GM19468 (cell line): ENCODE results near the gene KCNE4.

Experiments used
- ATAC-seq: cut with Tn5 transposase; IDR thresholded peaks from one replicate; pipeline ENCODE4 v1.9.1; 2021; ENCODE audit warnings: mild to moderate bottlenecking, moderate library complexity, moderate number of reproducible peaks; ENCODE audit not compliant: unreplicated experiment; ENCODE audit errors: extremely low read depth

KCNE4 gene

GRCh38 chr2:223051693-223052289, at the start of gene KCNE4:
Gene KCNE4 (plus strand): TSS chr2:223052190. CDS start chr2:223052831, 641 bp downstream.
- no peak for ATAC-seq

DNA sequence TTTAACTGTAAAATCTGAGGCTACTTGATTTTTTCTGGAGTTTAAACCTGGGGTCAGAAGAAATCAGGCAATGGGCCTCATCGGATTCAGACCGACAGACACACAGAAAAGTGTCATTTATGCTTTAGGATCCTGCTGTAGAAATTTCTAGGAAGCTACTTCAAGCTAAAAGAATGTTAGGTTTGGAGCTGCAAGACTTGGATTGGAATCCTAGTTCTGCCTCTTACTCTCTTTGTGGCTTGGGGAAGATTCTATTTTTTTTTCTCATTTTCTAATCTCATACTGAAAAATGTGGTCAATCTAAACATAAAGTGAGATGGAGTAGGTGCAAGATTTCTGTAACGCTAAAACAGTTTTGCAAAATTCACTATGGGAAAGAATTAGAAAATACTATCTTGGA, 48.8 kb upstream of the KCNE4 start:
- no peak for ATAC-seq

DNA sequence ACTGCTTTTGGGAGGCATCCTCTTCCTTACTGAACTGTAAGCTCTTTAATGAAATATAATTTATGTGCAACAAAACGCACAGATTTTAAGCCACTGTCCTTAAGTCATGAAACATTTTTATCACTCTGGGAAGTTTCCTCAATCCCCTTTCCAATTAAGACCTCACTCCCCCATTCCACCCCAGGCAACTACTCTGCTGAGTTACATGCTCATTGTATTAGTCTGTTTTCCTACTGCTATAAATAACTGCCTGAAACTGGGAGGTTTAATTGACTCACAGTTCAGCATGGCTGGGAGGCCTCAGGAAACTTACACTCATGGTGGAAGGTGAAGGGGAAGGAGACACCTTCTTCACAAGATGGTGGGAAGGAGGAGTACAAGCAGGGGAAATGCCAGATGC, 46.5 kb upstream of the KCNE4 start:
- ATAC-seq: no peak

- ATAC-seq: no peak
Observed at GRCh38 chr2:223007531-223007930, 44.5 kb upstream of the KCNE4 start.

DNA sequence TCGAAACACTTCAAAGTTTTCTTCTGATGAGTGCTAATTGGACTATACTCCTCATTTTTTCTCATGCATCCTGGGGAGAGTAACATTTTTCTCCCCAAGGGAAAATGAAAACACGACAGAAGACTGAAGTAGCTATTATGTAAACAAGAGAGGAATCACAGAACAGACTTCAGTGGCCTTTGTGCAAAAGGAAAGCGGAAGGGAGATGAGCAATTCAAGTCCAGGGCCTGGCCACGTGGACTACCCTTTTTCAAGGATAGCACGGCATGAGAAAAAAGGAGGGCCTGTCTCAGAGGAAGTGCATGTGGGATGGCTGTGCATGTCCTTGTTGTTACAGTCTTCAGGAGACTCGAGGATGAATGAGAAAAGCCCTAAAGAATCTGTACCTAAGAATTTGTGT, 43.8 kb upstream of the KCNE4 start:
- no peak for ATAC-seq

DNA sequence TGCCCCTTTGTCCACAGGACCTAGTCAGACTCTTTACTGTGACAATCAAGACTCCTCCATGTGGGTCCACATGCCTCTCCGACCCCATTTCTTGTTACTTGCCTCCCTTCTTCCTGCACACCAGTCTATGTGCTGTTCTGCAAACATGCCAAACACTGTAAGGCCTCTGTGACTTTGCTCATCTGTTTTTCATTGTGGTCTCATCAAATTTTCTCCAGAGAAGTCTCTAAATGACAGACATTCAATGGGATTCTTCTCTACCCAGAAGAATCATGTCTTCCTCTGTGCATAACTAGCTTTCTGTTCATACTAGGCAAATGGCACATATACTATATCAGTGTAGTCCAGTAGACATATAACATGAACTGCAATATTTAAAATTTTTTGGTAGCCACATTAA, 43.0 kb upstream of the KCNE4 start:
- no peak for ATAC-seq

GRCh38 chr2:223010641-223011040, 41.3 kb upstream of the KCNE4 start:
- ATAC-seq: no peak

GRCh38 chr2:223012291-223012690, 39.7 kb upstream of the KCNE4 start:
- ATAC-seq: no peak

- ATAC-seq: no peak
Observed at GRCh38 chr2:223019390-223019930, 32.5 kb upstream of the KCNE4 start.

GRCh38 chr2:223019987-223020717, 31.8 kb upstream of the KCNE4 start:
- ATAC-seq: peak; percentile 94

DNA sequence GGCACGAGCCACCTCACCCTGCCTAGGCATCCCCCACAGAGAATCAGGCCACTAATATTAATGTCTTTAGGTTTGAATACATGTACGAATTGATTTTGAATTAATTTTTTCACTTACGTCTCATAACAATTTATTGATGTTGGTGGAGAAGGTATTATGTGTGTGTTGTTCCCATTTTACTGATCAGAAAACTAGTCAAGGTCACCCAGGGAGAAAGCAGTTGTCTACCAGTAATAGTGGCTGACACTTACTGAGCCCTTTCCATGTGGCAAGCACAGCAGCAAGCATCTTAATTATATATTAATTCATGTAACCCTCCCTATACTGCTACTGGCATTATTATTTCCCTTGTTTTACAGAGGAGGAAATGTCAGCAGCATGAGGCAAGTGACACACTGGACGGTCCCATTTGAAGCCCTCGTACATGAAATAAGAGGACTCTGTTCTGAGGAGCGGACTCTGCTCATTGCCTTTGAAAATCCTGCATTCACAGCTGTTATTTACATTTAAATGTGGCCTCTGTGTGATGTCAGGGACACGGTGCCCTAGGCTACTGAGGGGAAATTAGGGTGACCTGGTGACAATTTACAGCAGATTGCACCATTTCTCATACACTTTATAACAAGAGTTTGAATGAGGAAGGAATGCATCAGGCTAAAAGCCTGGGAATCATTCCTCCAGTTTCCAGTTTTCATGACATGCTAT, 30.9 kb upstream of the KCNE4 start:
- ATAC-seq: no peak

DNA sequence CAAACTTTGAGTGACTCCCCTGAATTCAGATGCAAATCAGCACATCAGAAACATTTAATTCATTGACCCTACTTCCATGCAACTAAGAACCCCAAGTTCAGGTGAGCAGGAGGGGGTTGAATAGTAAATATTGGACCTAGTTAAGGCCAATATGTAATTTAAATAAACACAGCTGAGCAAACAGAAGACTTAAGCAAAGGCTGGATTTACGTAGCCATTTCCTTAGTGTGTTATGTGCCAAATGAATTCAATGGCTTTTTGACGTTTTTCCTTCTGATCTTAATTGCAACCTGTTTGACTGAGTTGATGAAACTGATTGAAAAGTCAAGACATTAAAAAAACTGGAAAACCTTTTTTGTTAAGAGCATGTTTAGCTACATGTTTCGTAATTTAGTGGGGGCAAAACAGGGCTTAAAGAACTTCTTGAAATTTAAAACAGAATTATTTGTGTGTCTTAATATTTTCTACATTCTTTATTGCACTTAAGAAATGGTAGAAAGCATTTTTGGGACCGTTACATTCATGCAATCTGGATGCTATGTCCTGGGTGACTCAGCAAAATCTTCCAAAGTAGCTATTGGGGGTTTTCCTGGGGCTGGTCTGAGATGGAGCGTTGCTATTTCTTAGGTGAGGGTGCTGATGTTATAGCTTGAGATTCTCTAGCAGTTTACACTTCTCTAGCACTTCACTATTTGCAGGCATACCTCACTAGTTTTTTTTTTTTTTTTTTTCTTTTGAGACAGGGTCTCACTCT, 25.5 kb upstream of the KCNE4 start:
- ATAC-seq: no peak

DNA sequence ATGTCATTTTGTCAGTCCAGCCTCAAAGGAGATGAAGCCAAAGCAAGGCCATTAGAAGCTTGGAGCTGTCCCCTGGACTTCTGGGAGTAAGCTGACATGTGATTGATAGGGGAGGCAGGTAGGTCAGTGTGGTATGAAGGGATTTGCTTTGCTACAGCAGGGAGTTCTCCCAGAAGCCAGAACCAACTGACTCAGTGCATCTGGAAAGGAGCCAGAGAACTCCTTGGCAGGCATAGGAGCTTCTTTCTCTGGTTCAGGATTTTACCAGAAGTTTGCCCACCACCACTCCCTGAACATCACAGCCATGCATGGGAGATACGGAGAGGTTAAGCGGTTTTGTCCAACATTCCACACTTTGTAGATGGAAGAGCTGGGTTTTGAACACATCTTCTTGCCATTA, 24.5 kb upstream of the KCNE4 start:
- ATAC-seq: no peak

DNA sequence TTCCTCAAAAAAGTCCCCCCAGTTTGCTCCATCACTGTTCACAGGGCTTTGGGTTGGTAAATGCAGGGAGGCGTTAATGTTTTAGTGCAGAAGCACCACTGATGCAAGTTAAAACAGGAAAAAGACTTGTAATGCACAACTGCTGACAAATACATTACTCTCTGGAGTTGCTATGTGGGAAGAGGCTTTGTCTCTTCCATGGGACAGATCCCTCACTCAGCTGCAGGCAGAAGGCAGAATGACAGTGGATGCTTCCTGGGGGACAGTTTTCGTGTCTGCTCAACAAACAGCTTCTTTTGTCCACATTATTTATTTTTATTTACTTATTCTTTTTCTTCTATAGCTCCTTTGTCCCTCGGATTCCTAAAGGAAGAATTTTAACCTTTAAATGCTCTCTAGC, 22.7 kb upstream of the KCNE4 start:
- no peak for ATAC-seq

DNA sequence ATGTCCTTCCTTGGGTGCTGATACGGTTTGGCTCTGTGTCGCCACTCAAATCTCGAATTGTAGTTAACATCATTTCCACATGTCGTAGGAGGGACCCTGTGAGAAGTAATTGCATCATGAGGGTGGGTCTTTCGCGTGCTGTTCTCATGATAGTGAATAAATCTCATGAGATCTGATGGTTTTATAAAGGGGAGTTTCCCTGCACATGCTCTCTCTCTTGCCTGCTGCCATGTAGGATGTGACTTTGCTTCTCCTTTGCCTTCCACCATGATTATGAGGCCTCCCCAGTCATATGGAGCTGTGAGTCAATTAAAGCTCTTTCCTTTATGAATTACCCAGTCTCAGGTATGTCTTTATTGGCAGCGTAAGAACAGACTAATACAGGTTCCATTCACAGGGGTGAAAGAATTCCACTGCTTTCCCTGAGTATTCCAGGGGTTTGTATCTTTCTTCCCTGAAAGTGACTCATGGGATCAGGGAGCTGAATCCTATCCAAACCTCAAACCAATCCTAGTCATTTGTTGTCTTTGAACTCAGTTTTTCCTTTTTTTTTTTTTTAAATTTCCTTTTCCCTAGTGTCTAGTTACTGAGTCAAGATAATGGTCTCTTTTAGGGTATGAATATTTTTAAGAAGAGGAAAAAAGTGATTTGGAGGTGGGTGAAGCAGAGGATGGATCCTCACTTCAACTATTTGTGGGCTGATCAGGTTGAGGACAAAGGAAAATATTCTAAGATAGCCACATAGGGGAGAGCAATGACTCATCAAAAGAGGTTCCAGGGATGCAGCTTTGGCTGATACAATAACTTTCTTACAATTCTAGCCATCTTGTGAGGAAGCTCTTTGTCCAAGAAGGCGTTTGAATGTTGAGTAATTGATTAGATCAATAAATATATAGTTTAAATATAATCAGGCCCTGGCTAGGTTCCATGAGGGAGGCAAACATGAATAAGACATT, 19.5 kb upstream of the KCNE4 start:
- ATAC-seq: no peak

DNA sequence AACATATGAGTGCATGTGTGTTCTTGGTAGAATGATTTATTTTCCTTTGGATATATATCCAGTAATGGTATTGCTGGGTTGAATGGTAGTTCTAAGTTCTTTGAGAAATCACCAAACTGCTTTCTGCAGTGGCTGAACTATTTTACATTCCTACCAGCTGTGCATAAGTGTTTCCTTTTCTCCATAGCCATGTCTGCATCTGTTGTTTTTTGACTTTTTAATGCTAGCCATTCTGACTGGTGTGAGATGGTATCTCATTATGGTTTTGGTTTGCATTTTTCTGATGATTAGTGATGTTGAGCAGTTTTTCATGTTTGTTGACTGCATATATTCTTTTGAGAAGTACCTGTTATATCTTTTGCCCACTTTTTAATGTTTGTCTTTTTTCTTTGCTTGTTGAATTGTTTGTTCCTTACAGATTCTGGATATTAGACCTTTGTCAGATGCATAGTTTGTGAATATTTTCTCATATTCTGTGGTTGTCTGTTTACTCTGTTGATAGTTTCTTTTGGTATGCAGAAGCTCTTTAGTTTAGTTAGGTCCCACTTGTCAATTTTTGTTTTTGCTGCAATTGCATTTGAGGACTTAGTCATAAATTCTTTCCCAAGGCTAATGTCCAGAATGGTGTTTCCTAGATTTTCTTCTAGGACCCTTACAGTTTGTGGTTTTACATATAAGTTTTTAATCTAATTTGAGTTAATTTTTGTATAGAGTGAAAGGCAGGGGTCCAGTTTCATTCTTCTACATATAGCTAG, 17.6 kb upstream of the KCNE4 start:
- ATAC-seq: no peak

GRCh38 chr2:223036790-223037444, 15.1 kb upstream of the KCNE4 start:
- ATAC-seq: no peak

DNA sequence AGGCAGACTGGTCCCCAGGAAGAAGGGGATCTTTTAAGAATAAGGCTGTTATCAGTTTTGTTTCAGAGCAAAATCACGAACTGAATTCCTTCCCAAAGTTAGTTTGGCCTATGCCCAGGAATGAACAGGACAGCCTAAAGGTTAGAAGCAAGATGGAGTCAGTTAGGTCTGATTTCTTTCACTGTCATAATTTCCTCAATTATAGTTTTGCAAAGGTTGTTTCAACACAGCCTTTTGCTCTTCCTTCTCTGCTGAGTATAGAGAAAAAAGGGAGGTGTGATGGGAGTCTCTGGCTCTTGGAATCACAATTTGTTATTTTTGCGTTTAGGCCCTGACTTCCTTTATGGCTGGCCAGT, 14.6 kb upstream of the KCNE4 start:
- no peak for ATAC-seq
